SIG-M5 treated with dmso at 0.1 percent for 504 hours (cell line): ENCODE measurements around the gene MYO5A.
"Not testable (repeated sequence)": the region's sequence is repeated elsewhere in the genome, so short reads cannot be mapped to it uniquely, and the experiment has no call there.

ENCODE experiments used
- DNase-seq: peaks from one replicate; lab custom pipeline; 2025; ENCODE audit not compliant: unreplicated experiment; lab: John Stamatoyannopoulos, UW

The MYO5A gene

GRCh38 chr15:52466134-52466701, 62.5 kb downstream of the MYO5A start:
- DNase-seq, result peak; percentile 93

GRCh38 chr15:52464478-52464877, 64.2 kb downstream of the MYO5A start:
- no peak for DNase-seq

GRCh38 chr15:52464040-52464439, 64.6 kb downstream of the MYO5A start:
- DNase-seq, result no peak

- DNase-seq, result peak; percentile 5
Observed at GRCh38 chr15:52463638-52464037, 65.0 kb downstream of the MYO5A start.

GRCh38 chr15:52462806-52463360, 65.8 kb downstream of the MYO5A start:
- DNase-seq, result no peak

- not testable (repeated sequence) for DNase-seq
Observed at GRCh38 chr15:52459701-52460100, 69.0 kb downstream of the MYO5A start.

GRCh38 chr15:52459265-52459664, 69.4 kb downstream of the MYO5A start:
- not testable (repeated sequence) for DNase-seq

GRCh38 chr15:52448011-52448890, 80.4 kb downstream of the MYO5A start:
- DNase-seq, result no peak

GRCh38 chr15:52445954-52446353, 82.7 kb downstream of the MYO5A start:
- DNase-seq, result no peak

GRCh38 chr15:52445553-52445952, 83.1 kb downstream of the MYO5A start:
- no peak for DNase-seq

GRCh38 chr15:52443205-52443604, 85.5 kb downstream of the MYO5A start:
- not testable (repeated sequence) for DNase-seq

GRCh38 chr15:52441841-52442240, 86.8 kb downstream of the MYO5A start:
- no peak for DNase-seq

GRCh38 chr15:52440946-52441345, 87.7 kb downstream of the MYO5A start:
- no peak for DNase-seq

- peak; percentile 7 for DNase-seq
Observed at GRCh38 chr15:52440414-52440813, 88.3 kb downstream of the MYO5A start.

- no peak for DNase-seq
Observed at GRCh38 chr15:52439470-52439869, 89.2 kb downstream of the MYO5A start.

GRCh38 chr15:52439042-52439441, 89.6 kb downstream of the MYO5A start:
- DNase-seq, result not testable (repeated sequence)

- DNase-seq, result peak; percentile 94
Observed at GRCh38 chr15:52438047-52438446, 90.6 kb downstream of the MYO5A start.

- no peak for DNase-seq
Observed at GRCh38 chr15:52437646-52438045, 91.0 kb downstream of the MYO5A start.

- no peak for DNase-seq
Observed at GRCh38 chr15:52436981-52437380, 91.7 kb downstream of the MYO5A start.

GRCh38 chr15:52434885-52435284, 93.8 kb downstream of the MYO5A start:
- no peak for DNase-seq

- no peak for DNase-seq
Observed at GRCh38 chr15:52428297-52428696, 100.4 kb downstream of the MYO5A start.

GRCh38 chr15:52427804-52428203, 100.9 kb downstream of the MYO5A start:
- no peak for DNase-seq
